HUES64 (cell line): ENCODE measurements around the gene GPR153.

ENCODE experiments used
- H3K27ac ChIP-seq: 2 replicates; pipeline ENCODE4 v1.7.0; 2013; ENCODE audit warnings: low read depth, low read length, inconsistent platforms
- H3K27me3 ChIP-seq: 2 replicates; pipeline ENCODE4 v1.6.1; 2013; ENCODE audit warnings: mild to moderate bottlenecking, low read length; ENCODE audit not compliant: insufficient read depth
- H3K36me3 ChIP-seq: 2 replicates; pipeline ENCODE4 v1.6.1; 2013; ENCODE audit warnings: mild to moderate bottlenecking, low read length; ENCODE audit not compliant: insufficient read depth
- H3K4me1 ChIP-seq: 2 replicates; pipeline ENCODE4 v1.6.1; 2013; ENCODE audit warnings: mild to moderate bottlenecking, low read length, moderate library complexity; ENCODE audit not compliant: insufficient read depth
- H3K4me3 ChIP-seq: 2 replicates; pipeline ENCODE4 v1.5.1; 2013; ENCODE audit warnings: mild to moderate bottlenecking, low read length, moderate library complexity
- H3K9ac ChIP-seq: 2 replicates; pipeline ENCODE4 v1.6.1; 2013; ENCODE audit warnings: mild to moderate bottlenecking, low read depth, low read length
- H3K9me3 ChIP-seq: 2 replicates; pipeline ENCODE4 v1.6.1; 2013; ENCODE audit warnings: low read depth, low read length; ENCODE audit not compliant: insufficient read depth
- WGBS: fragments of 150-250, 120-280 bp; methylation state at CpG from one replicate; pipeline ENCODE4 v1.1.7; 2013; ENCODE audit warnings: missing lambda C conversion rate; 5-methylcytosine and 5-hydroxymethylcytosine counted together

The GPR153 gene

GRCh38 chr1:6208723-6209660 lies 51.9 kb downstream of the GPR153 start:
- WGBS = 4% methylated on average over 99 of the region's 99 CpGs
- H3K27me3 ChIP-seq = peaks cover 48% of the 10 kb centered on the region
- peaks cover 4% of the 10 kb centered on the region for H3K4me1 ChIP-seq
- H3K27ac ChIP-seq = no peak overlapping the region
- no peaks in the 10 kb centered on the region for H3K36me3 ChIP-seq
- peak overlapping the region; percentile 52 for H3K9ac ChIP-seq
- H3K4me3 ChIP-seq = peak overlapping the region; percentile 52
- no peaks in the 10 kb centered on the region for H3K9me3 ChIP-seq

GRCh38 chr1:6207921-6208320 lies 53.0 kb downstream of the GPR153 start:
- Histone ChIP-seq H3K27ac (no peak overlapping the region), H3K4me1 (peaks cover 4% of the 10 kb centered on the region), H3K9ac (no peak overlapping the region), H3K4me3 (no peak overlapping the region), H3K36me3 (no peaks in the 10 kb centered on the region), H3K27me3 (peaks cover 48% of the 10 kb centered on the region), H3K9me3 (no peaks in the 10 kb centered on the region)
- WGBS = 83% methylated on average over 10 of the region's 10 CpGs

GRCh38 chr1:6207075-6207885 lies 53.6 kb downstream of the GPR153 start:
- Histone ChIP-seq H3K27me3 (peaks cover 48% of the 10 kb centered on the region), H3K27ac (no peak overlapping the region), H3K9ac (no peak overlapping the region), H3K4me1 (peaks cover 4% of the 10 kb centered on the region), H3K4me3 (no peak overlapping the region), H3K9me3 (no peaks in the 10 kb centered on the region), H3K36me3 (no peaks in the 10 kb centered on the region)
- 90% methylated on average over 19 of the region's 19 CpGs for WGBS

- Histone ChIP-seq H3K9ac (no peak overlapping the region), H3K9me3 (no peaks in the 10 kb centered on the region), H3K4me1 (peaks cover 4% of the 10 kb centered on the region), H3K27me3 (peaks cover 48% of the 10 kb centered on the region), H3K36me3 (no peaks in the 10 kb centered on the region), H3K27ac (no peak overlapping the region), H3K4me3 (peak overlapping the region; percentile 48)
- WGBS = 58% methylated on average over 25 of the region's 25 CpGs
These were observed 54.4 kb downstream of the GPR153 start for GRCh38 chr1:6206520-6206855.

- H3K9me3 ChIP-seq = no peaks in the 10 kb centered on the region
- 5% methylated on average over 66 of the region's 66 CpGs for WGBS
- no peak within 1 kb of the TSS for H3K9ac ChIP-seq
- H3K4me1 ChIP-seq = peaks cover 4% of the 10 kb centered on the region
- H3K36me3 ChIP-seq = no peaks in the 10 kb centered on the region
- H3K27me3 ChIP-seq = peaks cover 48% of the 10 kb centered on the region
- peak within 1 kb of the TSS; percentile 25; the same call in 1 of the 2 replicates for H3K27ac ChIP-seq
- H3K4me3 ChIP-seq = peak within 1 kb of the TSS; percentile 48
These were observed 54.9 kb downstream of the GPR153 start, which contains the start of gene RNF207 for GRCh38 chr1:6205849-6206519. Gene RNF207, plus strand, starts transcription at chr1:6206119. Its CDS starts 417 bp downstream, at chr1:6206536.

- H3K36me3 ChIP-seq = peaks cover 11% of the 10 kb centered on the region
- WGBS = 92% methylated on average over 7 of the region's 7 CpGs
- H3K9me3 ChIP-seq = no peaks in the 10 kb centered on the region
- peaks cover 21% of the 10 kb centered on the region for H3K4me1 ChIP-seq
- H3K27me3 ChIP-seq = peaks cover 19% of the 10 kb centered on the region
- no peak overlapping the region for H3K4me3 ChIP-seq
- H3K9ac ChIP-seq = no peak overlapping the region
- H3K27ac ChIP-seq = no peak overlapping the region
These were observed 58.6 kb downstream of the GPR153 start for GRCh38 chr1:6202256-6202655.

- Histone ChIP-seq H3K27me3 (no peaks in the 10 kb centered on the region), H3K36me3 (peaks cover 31% of the 10 kb centered on the region), H3K4me1 (peaks cover 21% of the 10 kb centered on the region), H3K9ac (peak overlapping the region; percentile 99), H3K4me3 (peak overlapping the region; percentile 98), H3K27ac (peak overlapping the region; percentile 90), H3K9me3 (no peaks in the 10 kb centered on the region)
- WGBS = 46% methylated on average over 10 of the region's 10 CpGs
These were observed 60.6 kb downstream of the GPR153 start for GRCh38 chr1:6200188-6200809.

- Histone ChIP-seq H3K36me3 (peaks cover 36% of the 10 kb centered on the region), H3K9ac (peak within 1 kb of the TSS; percentile 99), H3K9me3 (no peaks in the 10 kb centered on the region), H3K27ac (peak within 1 kb of the TSS; percentile 90), H3K4me1 (peaks cover 21% of the 10 kb centered on the region), H3K27me3 (no peaks in the 10 kb centered on the region), H3K4me3 (peak within 1 kb of the TSS; percentile 98)
- under 1% methylated on average over 53 of the region's 53 CpGs for WGBS
These were observed 61.4 kb downstream of the GPR153 start, which contains the start of gene RPL22 for GRCh38 chr1:6199298-6200187. Gene RPL22, minus strand, starts transcription at chr1:6199595. Its CDS starts 22 bp downstream, at chr1:6199573.

GRCh38 chr1:6198646-6199297 lies 62.1 kb downstream of the GPR153 start:
- Histone ChIP-seq H3K4me3 (peak overlapping the region; percentile 98), H3K27me3 (no peaks in the 10 kb centered on the region), H3K9me3 (no peaks in the 10 kb centered on the region), H3K36me3 (peaks cover 44% of the 10 kb centered on the region), H3K4me1 (peaks cover 21% of the 10 kb centered on the region), H3K27ac (peak overlapping the region; percentile 88), H3K9ac (peak overlapping the region; percentile 99)
- under 1% methylated on average over 31 of the region's 31 CpGs for WGBS
